HEK293 (cell line): ENCODE data around the gene COL4A3.
"Not testable (repeated sequence)": the region's sequence is repeated elsewhere in the genome, so short reads cannot be mapped to it uniquely, and the experiment has no call there.

Source experiments
- CTCF ChIP-seq: fragments of 450-650 bp; formaldehyde crosslinking; IDR thresholded peaks from 2 replicates; pipeline ENCODE4 v1.5.1; 2016; ENCODE audit warnings: missing biosample characterization, missing genetic modification characterization
- REST ChIP-seq: fragments of 450-650 bp; formaldehyde crosslinking; IDR thresholded peaks from 2 replicates; pipeline ENCODE4 v1.5.1; 2016; ENCODE audit warnings: missing biosample characterization, missing genetic modification characterization
- TCF7L2 ChIP-seq: IDR thresholded peaks from 2 replicates; pipeline ENCODE4 v1.6.1; 2011; ENCODE audit warnings: low read depth, mild to moderate bottlenecking, inconsistent platforms, low read length, moderate library complexity, borderline replicate concordance
- TSHZ1 ChIP-seq: fragments of 450-650 bp; formaldehyde crosslinking; IDR thresholded peaks from 2 replicates; pipeline ENCODE4 v1.5.1; 2016; ENCODE audit warnings: missing biosample characterization, missing genetic modification characterization, borderline replicate concordance
- ZNF18 ChIP-seq: fragments of 450-650 bp; formaldehyde crosslinking; IDR thresholded peaks from 2 replicates; pipeline ENCODE4 v1.5.1; 2016; ENCODE audit warnings: missing biosample characterization, missing genetic modification characterization
- ZNF211 ChIP-seq: fragments of 450-650 bp; formaldehyde crosslinking; IDR thresholded peaks from 2 replicates; pipeline ENCODE4 v1.5.1; 2016; ENCODE audit warnings: low read depth, missing biosample characterization, missing genetic modification characterization
- ZNF274 ChIP-seq, 2 experiments: fragments of 200-500 bp in 1 of 2; fragments of 450-650 bp in 1 of 2; sonication (Bioruptor generic) in 1 of 2; formaldehyde crosslinking in 1 of 2; IDR thresholded peaks; 2 replicates each; pipeline versions ENCODE4 v1.5.1 to v1.6.1; 2014 to 2016; ENCODE audit warnings: borderline replicate concordance in 1 of 2, inconsistent platforms in 1 of 2, low read length in 1 of 2, missing biosample characterization in 1 of 2, missing genetic modification characterization in 1 of 2
- ZNF311 ChIP-seq: fragments of 450-650 bp; formaldehyde crosslinking; IDR thresholded peaks from 2 replicates; pipeline ENCODE4 v1.5.1; 2017; ENCODE audit warnings: missing biosample characterization, missing genetic modification characterization, borderline replicate concordance
- ZNF747 ChIP-seq: fragments of 450-650 bp; formaldehyde crosslinking; IDR thresholded peaks from 2 replicates; pipeline ENCODE4 v1.5.1; 2016; ENCODE audit warnings: missing biosample characterization, missing genetic modification characterization
- ZNF777 ChIP-seq: fragments of 450-650 bp; formaldehyde crosslinking; IDR thresholded peaks from 2 replicates; pipeline ENCODE4 v1.5.1; 2017; ENCODE audit warnings: missing biosample characterization, missing genetic modification characterization, borderline replicate concordance
- ZNF843 ChIP-seq: fragments of 450-650 bp; formaldehyde crosslinking; IDR thresholded peaks from 2 replicates; pipeline ENCODE4 v1.5.1; 2016; ENCODE audit warnings: missing biosample characterization, missing genetic modification characterization
- ZSCAN18 ChIP-seq: fragments of 450-650 bp; formaldehyde crosslinking; IDR thresholded peaks from 2 replicates; pipeline ENCODE4 v1.5.1; 2016; ENCODE audit warnings: missing biosample characterization, missing genetic modification characterization
- ZSCAN4 ChIP-seq: fragments of 450-650 bp; formaldehyde crosslinking; IDR thresholded peaks from 2 replicates; pipeline ENCODE4 v1.5.1; 2017; ENCODE audit warnings: missing biosample characterization, missing genetic modification characterization

GRCh38 chr2:227225641-227226040 lies 61.2 kb downstream of the COL4A3 start:
- TF ChIP-seq TSHZ1; ZSCAN4; ZNF843; ZNF211; REST (tag by site-specific recombination); CTCF (tag by site-specific recombination); ZNF274 (IDR thresholded peaks at IDR 0.05; ENCODE audit: low read length); ZNF274 (tag by site-specific recombination; IDR thresholded peaks at IDR 0.05; ENCODE audit: borderline replicate concordance); ZSCAN18 (tag by site-specific recombination); TCF7L2; ZNF777 (tag by site-specific recombination); ZNF18; ZNF311; ZNF747: not testable (repeated sequence)
